CD4-positive, alpha-beta memory T cell (primary cell): ENCODE data around the gene CISD1. TPM values are rescaled to one million over a fixed set of nuclear protein-coding genes. Genes with fewer than 3 reads are reported as not detected.

Experiments used
- CTCF ChIA-PET: fragments of 350-600 bp; sonication (Branson Sonifier 250); formaldehyde crosslinking; loops from one replicate; lab custom pipeline; 2021; ENCODE audit warnings: inconsistent platforms; ENCODE audit not compliant: partially characterized antibody; lab: Charles Lee
- POLR2A ChIA-PET: fragments of 350-600 bp; sonication (Branson Sonifier 250); formaldehyde crosslinking; loops from one replicate; lab custom pipeline; 2021; ENCODE audit not compliant: partially characterized antibody; lab: Charles Lee
- DNase-seq, 5 donors: peaks; one replicate each; pipeline versions ENCODE4 v3.0.0 to v3.0.0-alpha.2; 2020 to 2022; ENCODE audit warnings: mixed read lengths in 1 of 5
- H3K27ac ChIP-seq: one replicate; pipeline ENCODE4 v1.7.0; 2013; ENCODE audit warnings: low read depth, low read length
- H3K27me3 ChIP-seq: 2 replicates; pipeline ENCODE4 v1.7.0; 2013; ENCODE audit warnings: mild to moderate bottlenecking, low read length, moderate library complexity; ENCODE audit not compliant: insufficient read depth
- H3K36me3 ChIP-seq: 2 replicates; pipeline ENCODE4 v1.7.0; 2013; ENCODE audit warnings: mild to moderate bottlenecking, low read length, moderate library complexity; ENCODE audit not compliant: insufficient read depth
- H3K4me1 ChIP-seq: 2 replicates; pipeline ENCODE4 v1.7.0; 2013; ENCODE audit warnings: mild to moderate bottlenecking, low read length, moderate library complexity; ENCODE audit not compliant: insufficient read depth
- H3K4me3 ChIP-seq, 2 donors: one replicate each; pipeline ENCODE4 v1.7.0; 2013; ENCODE audit warnings: low read length in 2 of 2, mild to moderate bottlenecking in 1 of 2
- H3K9me3 ChIP-seq, 2 donors: one replicate each; pipeline ENCODE4 v1.7.0; 2013; ENCODE audit warnings: low read length in 2 of 2, control low read depth in 1 of 2; ENCODE audit not compliant: control insufficient read depth in 1 of 2
- H3K27ac Mint-ChIP-seq, 7 donors: one replicate each; pipeline ENCODE4 v1.8.0; 2020 to 2021; ENCODE audit warnings: mixed read lengths in 7 of 7, mild to moderate bottlenecking in 6 of 7, inconsistent platforms in 3 of 7, moderate library complexity in 3 of 7
- H3K27me3 Mint-ChIP-seq, 2 donors: one replicate each; pipeline ENCODE4 v1.8.0; 2020 to 2021; ENCODE audit warnings: mixed read lengths in 2 of 2
- H3K36me3 Mint-ChIP-seq, 2 donors: one replicate each; pipeline ENCODE4 v1.8.0; 2020 to 2021; ENCODE audit warnings: mixed read lengths in 2 of 2, inconsistent platforms in 1 of 2, mild to moderate bottlenecking in 1 of 2
- H3K4me1 Mint-ChIP-seq, 4 donors: one replicate each; pipeline ENCODE4 v1.8.0; 2020 to 2021; ENCODE audit warnings: mixed read lengths in 4 of 4, mild to moderate bottlenecking in 1 of 4
- H3K4me3 Mint-ChIP-seq, 8 donors: one replicate each; pipeline ENCODE4 v1.8.0; 2020 to 2021; ENCODE audit warnings: mixed read lengths in 8 of 8, mild to moderate bottlenecking in 7 of 8, moderate library complexity in 6 of 8, inconsistent platforms in 3 of 8
- H3K9me3 Mint-ChIP-seq, 8 donors: one replicate each; pipeline ENCODE4 v1.8.0; 2020 to 2021; ENCODE audit warnings: mixed read lengths in 8 of 8, mild to moderate bottlenecking in 5 of 8, inconsistent platforms in 3 of 8, moderate library complexity in 1 of 8
- intact Hi-C: fragments of 100-400 bp; cut with micrococcal nuclease; formaldehyde crosslinking; loops from one replicate; pipeline ENCODE4 v1.15.1; 2023
- polyA plus RNA-seq, 2 donors: library from polyadenylated mRNA; unstranded; fragments of 300-500 nt; fragmentation: Illumina TruSeq; gene quantifications; one replicate each; pipeline ENCODE4 v1.2.3, GENCODE V29; 2021
- total RNA-seq, 2 experiments: library from RNA; stranded (reverse); gene quantifications; one replicate each; pipeline ENCODE4 v1.2.3, GENCODE V29; 2021

CISD1 gene
- total and polyA plus RNA-seq, 4 experiments from 2014 or later, result 13.7 to 61.1 (median 32.3) TPM

- Histone ChIP-seq H3K4me3 (peak overlapping the region; percentile 62 to 84), H3K4me1 (peaks cover 31% of the 10 kb centered on the region), H3K27ac (peak overlapping the region; percentile 81), H3K36me3 (no peaks in the 10 kb centered on the region), H3K27me3 (no peaks in the 10 kb centered on the region), H3K9me3 (no peaks in the 10 kb centered on the region)
- H3K4me3 Mint-ChIP-seq, result peak overlapping the region; percentile 95 to 98 (median 97)
- CTCF ChIA-PET, result interaction anchor here (1.2 kb wide), 1 partner anchor 10 kb away, joined by 5 read pairs; no protein-coding TSS in a partner anchor
- POLR2A ChIA-PET, result interaction anchor here (3.0 to 3.4 kb wide), 2 partner anchors 65 to 115 kb away, joined by 16 to 29 read pairs; partner anchors contain the start of genes TFAM and UBE2D1
- peak in 2 of 5 donors; percentile 2 to 8 for DNase-seq
- no peaks in the 10 kb centered on the region for H3K9me3 Mint-ChIP-seq
- H3K27me3 Mint-ChIP-seq, result no peaks in the 10 kb centered on the region
- peaks cover 16 to 41% (median 31%) of the 10 kb centered on the region in 4 donors for H3K4me1 Mint-ChIP-seq
- intact Hi-C loops, result loop anchor here (2.0 kb wide), 3 partner anchors 21 to 1909 kb away; partner anchors contain the start of genes CCDC6 and ZWINT
- peaks cover 0 to 22% of the 10 kb centered on the region in 2 donors for H3K36me3 Mint-ChIP-seq
- peak overlapping the region in 5 of 7 donors; percentile 25 to 99 (median 95) for H3K27ac Mint-ChIP-seq
Observed at GRCh38 chr10:58269782-58270290, 874 bp downstream of the CISD1 start.

DNA sequence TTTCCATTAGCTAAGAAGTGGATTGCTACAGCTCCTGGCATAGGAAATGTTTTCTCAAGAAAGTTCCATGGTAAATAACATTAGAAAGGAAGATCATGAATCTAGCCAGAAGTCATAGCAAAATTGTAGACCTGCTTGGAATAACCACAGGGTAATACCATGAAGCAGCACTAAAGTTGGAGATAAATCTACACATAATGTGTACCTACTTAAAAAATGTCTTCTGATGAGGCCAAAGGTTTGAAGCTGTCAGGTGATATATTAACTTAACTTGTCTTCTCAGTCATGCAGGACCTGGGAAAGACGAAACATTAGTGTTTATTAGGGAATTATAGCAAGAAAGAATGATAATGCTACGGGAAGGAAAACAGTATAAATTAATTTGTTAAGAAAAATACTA, 6.3 kb downstream of the CISD1 start:
- ChIA-PET CTCF (interaction anchor here (3.0 kb wide), 1 partner anchor 15 kb away, joined by 13 read pairs; no protein-coding TSS in a partner anchor), POLR2A (no interaction called here)
- H3K9me3 ChIP-seq, result no peaks in the 10 kb centered on the region
- H3K4me3 ChIP-seq, result no peak overlapping the region
- no peaks in the 10 kb centered on the region for H3K27me3 ChIP-seq
- no peaks in the 10 kb centered on the region for H3K36me3 ChIP-seq
- peaks cover 2% of the 10 kb centered on the region for H3K4me1 ChIP-seq
- Mint-ChIP-seq H3K9me3 (no peaks in the 10 kb centered on the region), H3K27me3 (no peaks in the 10 kb centered on the region), H3K4me1 (peaks cover 0 to 10% (median 7%) of the 10 kb centered on the region in 4 donors), H3K4me3 (no peak overlapping the region), H3K27ac (no peak overlapping the region), H3K36me3 (peaks cover 3 to 9% of the 10 kb centered on the region in 2 donors)
- DNase-seq, result no peak
- no peak overlapping the region for H3K27ac ChIP-seq
- intact Hi-C loops, result no loop called here

GRCh38 chr10:58275908-58276307, 6.9 kb downstream of the CISD1 start:
- Histone ChIP-seq H3K4me3 (no peak overlapping the region), H3K27ac (no peak overlapping the region), H3K9me3 (no peaks in the 10 kb centered on the region), H3K36me3 (no peaks in the 10 kb centered on the region), H3K27me3 (no peaks in the 10 kb centered on the region), H3K4me1 (no peaks in the 10 kb centered on the region)
- peak in 1 of 5 donors; percentile 14 for DNase-seq
- peaks cover 0 to 12% (median 6%) of the 10 kb centered on the region in 4 donors for H3K4me1 Mint-ChIP-seq
- peaks cover 3 to 10% of the 10 kb centered on the region in 2 donors for H3K36me3 Mint-ChIP-seq
- intact Hi-C loops, result no loop called here
- H3K27me3 Mint-ChIP-seq, result no peaks in the 10 kb centered on the region
- ChIA-PET CTCF (interaction anchor here (1.3 to 3.0 kb wide), 2 partner anchors 15 to 24 kb away, joined by 8 to 13 read pairs; no protein-coding TSS in a partner anchor), POLR2A (no interaction called here)
- H3K9me3 Mint-ChIP-seq, result no peaks in the 10 kb centered on the region
- no peak overlapping the region for H3K4me3 Mint-ChIP-seq
- no peak overlapping the region for H3K27ac Mint-ChIP-seq

DNA sequence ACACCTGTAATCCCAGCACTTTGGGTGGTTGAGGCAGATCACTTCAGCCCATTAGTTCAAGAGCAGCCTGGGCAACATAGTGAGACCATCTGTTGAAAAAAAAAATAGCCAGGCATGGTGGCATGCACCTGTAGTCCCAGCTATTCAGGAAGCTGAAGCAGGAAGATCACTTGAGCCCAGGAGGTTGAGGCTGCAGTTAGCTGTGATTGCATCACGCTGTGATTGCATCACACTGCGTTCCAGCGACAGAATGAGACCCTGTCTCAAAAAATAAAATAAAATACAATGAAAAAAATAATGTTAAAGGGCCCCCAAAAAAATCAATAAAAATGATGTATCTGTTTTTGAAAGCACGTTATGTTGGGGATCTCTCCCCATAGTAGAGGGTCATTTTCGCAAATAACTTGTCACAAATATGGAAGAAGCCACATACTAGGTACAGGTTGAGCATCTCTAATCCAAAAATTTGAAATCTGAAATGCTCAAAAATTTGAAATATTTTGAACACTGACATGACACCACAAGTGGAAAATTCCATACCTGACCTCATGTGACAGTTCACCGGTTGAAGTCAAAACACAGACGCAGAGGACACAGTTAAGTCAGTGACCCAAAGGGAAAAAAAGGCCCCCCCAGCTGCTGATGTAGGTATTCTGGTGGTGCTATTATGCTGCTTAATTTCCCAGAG, 9.5 kb downstream of the CISD1 start:
- Mint-ChIP-seq H3K4me1 (peaks cover 13 to 21% (median 16%) of the 10 kb centered on the region in 4 donors), H3K27ac (no peak overlapping the region), H3K4me3 (no peak overlapping the region), H3K27me3 (no peaks in the 10 kb centered on the region), H3K36me3 (peaks cover 3 to 10% of the 10 kb centered on the region in 2 donors), H3K9me3 (no peaks in the 10 kb centered on the region)
- POLR2A ChIA-PET, result no interaction called here
- no peaks in the 10 kb centered on the region for H3K36me3 ChIP-seq
- H3K9me3 ChIP-seq, result no peaks in the 10 kb centered on the region
- CTCF ChIA-PET, result interaction anchor here (2.0 to 3.0 kb wide), 2 partner anchors 10 to 12 kb away, joined by 8 to 13 read pairs; partner anchors contain the start of genes CISD1 and IPMK
- no peaks in the 10 kb centered on the region for H3K27me3 ChIP-seq
- H3K4me1 ChIP-seq, result peaks cover 13% of the 10 kb centered on the region
- no peak overlapping the region for H3K4me3 ChIP-seq
- H3K27ac ChIP-seq, result no peak overlapping the region
- no peak for DNase-seq
- intact Hi-C loops, result no loop called here

DNA sequence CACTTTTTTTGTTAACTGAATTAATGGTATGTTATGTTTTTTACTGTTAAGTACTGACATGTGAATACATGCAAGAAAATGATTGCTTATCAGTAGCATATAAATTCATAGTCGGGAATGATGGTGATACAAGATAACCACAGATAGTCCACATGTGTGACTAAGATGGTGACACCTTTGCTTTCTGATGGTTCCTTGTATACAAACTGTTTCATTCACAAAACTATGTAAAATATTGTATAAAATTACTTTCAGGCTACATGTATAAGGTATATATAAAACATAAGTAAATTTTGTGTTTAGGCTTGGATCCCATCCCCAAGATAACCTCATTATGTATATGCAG, 10.0 kb downstream of the CISD1 start:
- H3K4me3 ChIP-seq, result no peak overlapping the region
- no peak overlapping the region for H3K27ac ChIP-seq
- ChIA-PET CTCF (no interaction called here), POLR2A (no interaction called here)
- peaks cover 3 to 10% of the 10 kb centered on the region in 2 donors for H3K36me3 Mint-ChIP-seq
- H3K4me1 Mint-ChIP-seq, result peaks cover 13 to 21% (median 16%) of the 10 kb centered on the region in 4 donors
- no peaks in the 10 kb centered on the region for H3K9me3 ChIP-seq
- no peaks in the 10 kb centered on the region for H3K27me3 Mint-ChIP-seq
- H3K27me3 ChIP-seq, result no peaks in the 10 kb centered on the region
- no peak overlapping the region for H3K4me3 Mint-ChIP-seq
- no peaks in the 10 kb centered on the region for H3K36me3 ChIP-seq
- H3K4me1 ChIP-seq, result peaks cover 13% of the 10 kb centered on the region
- no peaks in the 10 kb centered on the region for H3K9me3 Mint-ChIP-seq
- H3K27ac Mint-ChIP-seq, result no peak overlapping the region
- no peak for DNase-seq
- intact Hi-C loops, result no loop called here

GRCh38 chr10:58280477-58280876, 11.5 kb downstream of the CISD1 start:
- intact Hi-C loops, result no loop called here
- Histone ChIP-seq H3K36me3 (no peaks in the 10 kb centered on the region), H3K4me3 (no peak overlapping the region), H3K9me3 (no peaks in the 10 kb centered on the region), H3K4me1 (peaks cover 13% of the 10 kb centered on the region), H3K27me3 (no peaks in the 10 kb centered on the region), H3K27ac (no peak overlapping the region)
- Mint-ChIP-seq H3K9me3 (no peaks in the 10 kb centered on the region), H3K27ac (peak overlapping the region in 4 of 7 donors; percentile 1 to 30 (median 4)), H3K27me3 (no peaks in the 10 kb centered on the region), H3K4me1 (peaks cover 13 to 21% (median 14%) of the 10 kb centered on the region in 4 donors), H3K4me3 (no peak overlapping the region), H3K36me3 (peaks cover 3 to 10% of the 10 kb centered on the region in 2 donors)
- ChIA-PET CTCF (interaction anchor here (1.1 to 1.2 kb wide), 4 partner anchors 11 to 102 kb away, joined by 3 to 8 read pairs (median 4); partner anchors contain the start of gene CISD1), POLR2A (no interaction called here)
- no peak for DNase-seq

DNA sequence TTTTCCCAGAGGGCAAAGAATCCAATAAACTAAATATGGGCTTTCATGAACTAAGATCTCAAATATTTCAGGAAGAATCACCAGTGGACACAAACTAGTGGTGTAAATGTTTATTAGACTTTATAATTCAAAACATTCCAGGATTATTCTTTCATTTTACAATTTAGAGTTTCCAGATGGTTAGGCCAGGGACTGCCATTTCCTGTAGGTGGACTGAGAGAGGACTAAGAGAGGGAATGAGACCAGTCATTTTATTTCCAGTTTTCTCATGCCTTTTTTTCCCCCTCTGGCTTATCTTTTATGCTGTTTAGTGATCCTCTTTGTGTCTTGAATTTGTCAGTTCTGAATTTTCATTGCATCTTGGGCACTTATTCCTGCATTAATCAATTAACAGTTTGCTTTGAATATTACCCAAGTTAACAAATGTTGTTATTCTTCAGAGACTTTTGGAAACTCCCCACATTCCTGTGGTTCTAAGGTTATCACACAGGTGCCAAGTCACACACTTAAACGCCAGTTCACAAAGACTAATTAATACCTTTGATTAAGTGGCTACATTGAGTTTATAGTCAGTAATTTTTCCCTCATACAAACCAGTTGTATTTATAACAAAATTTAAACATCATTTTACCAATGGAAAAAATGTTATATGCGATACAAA, 12.3 kb downstream of the CISD1 start:
- Mint-ChIP-seq H3K27ac (peak overlapping the region in 3 of 7 donors; percentile 5 to 27 (median 19)), H3K4me1 (peaks cover 13 to 21% (median 14%) of the 10 kb centered on the region in 4 donors), H3K27me3 (no peaks in the 10 kb centered on the region), H3K36me3 (peaks cover 3 to 10% of the 10 kb centered on the region in 2 donors), H3K9me3 (no peaks in the 10 kb centered on the region), H3K4me3 (no peak overlapping the region)
- intact Hi-C loops, result no loop called here
- H3K4me1 ChIP-seq, result peaks cover 13% of the 10 kb centered on the region
- DNase-seq, result no peak
- POLR2A ChIA-PET, result no interaction called here
- no peaks in the 10 kb centered on the region for H3K9me3 ChIP-seq
- no peaks in the 10 kb centered on the region for H3K27me3 ChIP-seq
- CTCF ChIA-PET, result interaction anchor here (1.2 kb wide), 2 partner anchors 10 to 19 kb away, joined by 3 to 8 read pairs; no protein-coding TSS in a partner anchor
- H3K36me3 ChIP-seq, result no peaks in the 10 kb centered on the region
- no peak overlapping the region for H3K4me3 ChIP-seq
- H3K27ac ChIP-seq, result no peak overlapping the region
